ENCODE results near the gene NUDT1.

Gene NUDT1

GRCh38 chr7:2283074-2283473 is 41.0 kb downstream of the NUDT1 start:
- FAIRE-seq, result no peak

DNA sequence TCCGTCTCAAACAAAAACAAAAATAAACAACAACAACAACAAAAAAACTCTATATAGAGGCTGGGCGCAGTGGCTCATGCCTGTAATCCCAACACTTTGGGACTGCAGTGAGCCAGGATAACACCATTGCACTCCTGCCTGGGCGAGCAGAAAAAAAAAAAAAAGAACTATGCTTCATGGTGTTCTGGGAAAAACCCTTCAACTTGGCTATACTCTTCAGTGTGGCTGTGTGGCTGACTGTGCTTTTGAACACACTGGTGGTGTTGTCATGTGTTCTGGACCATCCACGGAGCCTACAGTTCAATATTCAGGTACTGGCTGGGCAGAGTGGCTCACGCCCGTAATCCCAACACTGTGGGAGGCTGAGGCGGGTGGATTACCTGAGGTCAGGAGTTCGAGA is 45.7 kb downstream of the NUDT1 start:
- DNase-seq (ENCODE audit: insufficient read length, low spot score) (no peak), FAIRE-seq (no peak)
- TF ChIP-seq, protein P1, sequence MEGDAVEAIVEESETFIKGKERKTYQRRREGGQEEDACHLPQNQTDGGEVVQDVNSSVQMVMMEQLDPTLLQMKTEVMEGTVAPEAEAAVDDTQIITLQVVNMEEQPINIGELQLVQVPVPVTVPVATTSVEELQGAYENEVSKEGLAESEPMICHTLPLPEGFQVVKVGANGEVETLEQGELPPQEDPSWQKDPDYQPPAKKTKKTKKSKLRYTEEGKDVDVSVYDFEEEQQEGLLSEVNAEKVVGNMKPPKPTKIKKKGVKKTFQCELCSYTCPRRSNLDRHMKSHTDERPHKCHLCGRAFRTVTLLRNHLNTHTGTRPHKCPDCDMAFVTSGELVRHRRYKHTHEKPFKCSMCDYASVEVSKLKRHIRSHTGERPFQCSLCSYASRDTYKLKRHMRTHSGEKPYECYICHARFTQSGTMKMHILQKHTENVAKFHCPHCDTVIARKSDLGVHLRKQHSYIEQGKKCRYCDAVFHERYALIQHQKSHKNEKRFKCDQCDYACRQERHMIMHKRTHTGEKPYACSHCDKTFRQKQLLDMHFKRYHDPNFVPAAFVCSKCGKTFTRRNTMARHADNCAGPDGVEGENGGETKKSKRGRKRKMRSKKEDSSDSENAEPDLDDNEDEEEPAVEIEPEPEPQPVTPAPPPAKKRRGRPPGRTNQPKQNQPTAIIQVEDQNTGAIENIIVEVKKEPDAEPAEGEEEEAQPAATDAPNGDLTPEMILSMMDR (IDR thresholded peaks at IDR 0.05; ENCODE audit: insufficient read depth, missing control alignments), result no peak

More at GRCh38 chr7:2283074-2283473, 41.0 kb downstream of the NUDT1 start:
- TF ChIP-seq, protein P1 (IDR thresholded peaks at IDR 0.05; ENCODE audit: insufficient read depth, missing control alignments), result no peak
- DNase-seq (ENCODE audit: insufficient read length, low spot score), result no peak

DNA sequence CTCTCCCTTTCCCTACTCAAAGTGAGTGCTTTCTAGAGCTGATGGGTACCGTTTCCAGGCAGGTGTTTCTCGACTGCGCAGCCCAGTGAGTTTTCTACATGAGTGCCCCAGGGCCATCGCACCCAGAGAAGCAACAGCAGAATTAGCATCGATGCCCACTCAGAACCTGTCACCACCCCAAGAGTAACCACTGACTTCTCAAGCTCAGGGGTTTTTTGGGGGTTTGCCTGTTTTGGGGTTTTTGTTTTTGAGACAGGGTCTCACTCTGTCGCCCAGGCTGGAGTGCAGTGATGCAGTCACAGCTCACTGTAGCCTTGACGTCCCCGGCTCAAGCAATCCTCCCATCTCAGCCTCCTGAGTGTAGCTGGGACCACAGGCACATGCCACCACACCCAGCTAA is 46.5 kb downstream of the NUDT1 start:
- no peak for DNase-seq (ENCODE audit: insufficient read length, low spot score)
- FAIRE-seq, result no peak
- TF ChIP-seq, protein P1 (IDR thresholded peaks at IDR 0.05; ENCODE audit: insufficient read depth, missing control alignments), result no peak

DNA sequence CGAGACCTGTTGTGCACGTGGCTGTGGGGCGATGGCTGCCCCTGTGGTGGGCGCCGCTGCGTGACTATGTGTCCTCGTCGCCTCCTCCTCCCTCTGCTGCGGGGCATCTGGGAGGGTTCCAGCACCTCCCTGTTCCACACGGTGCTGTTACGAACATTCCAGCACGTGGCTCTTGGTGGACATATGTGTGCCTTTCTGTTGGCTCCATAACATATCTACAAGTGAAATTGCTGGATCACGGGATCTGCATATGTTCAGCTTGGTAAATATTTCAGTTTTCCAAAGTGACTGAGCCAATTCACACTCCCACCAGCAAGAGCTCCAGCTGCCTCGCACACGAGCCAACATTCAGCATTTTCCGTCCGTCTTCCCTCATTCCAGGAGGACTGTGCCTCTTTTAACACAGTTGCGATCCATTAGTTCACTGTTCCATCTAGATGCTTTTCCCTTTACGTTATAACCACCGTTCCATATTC is 47.1 kb downstream of the NUDT1 start:
- DNase-seq (ENCODE audit: insufficient read length, low spot score) (no peak), FAIRE-seq (no peak)
- TF ChIP-seq, protein P1 (IDR thresholded peaks at IDR 0.05; ENCODE audit: insufficient read depth, missing control alignments), result no peak

DNA sequence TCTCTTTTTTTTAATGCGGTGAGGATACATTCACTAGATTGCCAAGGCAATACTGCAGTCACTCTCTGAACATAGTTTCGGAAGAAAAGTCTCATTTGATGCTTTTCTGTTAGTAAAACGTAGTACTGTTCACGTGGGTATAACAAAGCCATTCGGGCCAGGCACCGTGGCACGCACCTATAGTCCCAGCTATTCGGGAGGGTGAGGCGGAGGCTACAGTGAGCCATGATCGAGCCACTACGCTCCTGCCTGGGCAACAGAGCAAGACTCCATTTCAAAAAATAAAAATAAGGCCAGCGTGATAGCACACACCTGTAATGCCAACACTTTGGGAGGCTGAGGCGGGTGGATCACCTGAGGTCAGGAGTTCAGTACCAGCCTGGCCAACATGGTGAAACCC is 47.6 kb downstream of the NUDT1 start:
- TF ChIP-seq, protein P1 (IDR thresholded peaks at IDR 0.05; ENCODE audit: insufficient read depth, missing control alignments), result no peak
- DNase-seq (ENCODE audit: insufficient read length, low spot score) (no peak), FAIRE-seq (no peak)

- no peak for FAIRE-seq
- TF ChIP-seq, protein P1 (IDR thresholded peaks at IDR 0.05; ENCODE audit: insufficient read depth, missing control alignments), result no peak
These were observed 48.9 kb downstream of the NUDT1 start for GRCh38 chr7:2290877-2291276.

DNA sequence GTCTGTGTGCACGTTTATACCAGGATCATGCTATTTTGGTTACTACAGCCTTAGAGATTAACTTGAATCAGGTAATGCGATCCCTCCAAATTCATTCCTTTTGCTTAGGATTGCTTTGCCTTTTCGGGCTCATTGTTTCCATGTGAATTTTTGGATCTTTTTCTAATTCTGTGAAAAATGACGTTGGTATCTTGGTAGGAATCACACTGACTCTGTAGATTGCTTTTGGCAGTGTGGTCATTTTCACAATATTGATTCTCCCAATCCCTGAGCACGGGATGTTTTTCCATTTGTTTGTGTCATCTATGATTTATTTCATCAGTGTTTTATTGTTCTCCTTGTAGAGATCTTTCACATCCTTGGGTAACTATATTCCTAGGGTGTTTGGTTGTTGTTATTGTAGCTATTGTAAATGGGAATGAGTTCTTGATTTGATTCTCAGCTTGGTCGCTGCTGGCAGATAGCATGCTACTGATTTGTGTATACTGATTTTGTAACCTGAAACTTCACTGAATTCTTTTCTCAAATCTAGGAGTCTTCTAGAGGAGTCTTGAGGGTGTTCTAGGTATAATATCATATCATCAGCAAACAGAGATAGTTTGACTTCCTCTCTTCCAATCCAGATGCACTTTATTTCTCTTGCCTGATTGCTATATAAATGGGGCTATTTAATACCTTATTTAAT is 54.1 kb downstream of the NUDT1 start:
- TF ChIP-seq, protein P1 (IDR thresholded peaks at IDR 0.05; ENCODE audit: insufficient read depth, missing control alignments), result no peak
- no peak for FAIRE-seq

More at GRCh38 chr7:2290877-2291276, 48.9 kb downstream of the NUDT1 start:
- DNase-seq (ENCODE audit: insufficient read length, low spot score), result no peak

More for the DNA sequence above, 54.1 kb downstream of the NUDT1 start:
- DNase-seq (ENCODE audit: insufficient read length, low spot score), result no peak
